ENCODE data around the gene SYTL3. TPM values are rescaled to one million over a fixed set of nuclear protein-coding genes. Genes with fewer than 3 reads are reported as not detected.
"Not testable (repeated sequence)": the region's sequence is repeated elsewhere in the genome, so short reads cannot be mapped to it uniquely, and the experiment has no call there.

The SYTL3 gene
- total RNA-seq, 1 donor: 2.2 TPM

GRCh38 chr6:158667360-158667981 lies 17.6 kb downstream of the SYTL3 start:
- Histone ChIP-seq H3K27ac (ENCODE audit: low read depth, low read length) (no peak overlapping the region), H3K36me3 (ENCODE audit: insufficient read depth, low read length) (no peaks in the 10 kb centered on the region), H3K4me3 (ENCODE audit: insufficient read depth, low read length) (no peak overlapping the region), H3K4me2 (ENCODE audit: insufficient read depth, low read length) (peak overlapping the region; percentile 42), H2AFZ (ENCODE audit: low read length) (peak overlapping the region; percentile 87), H4K20me1 (ENCODE audit: insufficient read depth, low read length) (no peaks in the 10 kb centered on the region), H3K27me3 (ENCODE audit: insufficient read depth, low read length) (no peaks in the 10 kb centered on the region), H3K4me1 (ENCODE audit: insufficient read depth, low read length) (peaks cover 8% of the 10 kb centered on the region), H3K79me2 (ENCODE audit: insufficient read depth, low read length) (no peaks in the 10 kb centered on the region), H3K9me3 (ENCODE audit: low read depth, low read length) (no peaks in the 10 kb centered on the region)
- TF ChIP-seq, protein P1, sequence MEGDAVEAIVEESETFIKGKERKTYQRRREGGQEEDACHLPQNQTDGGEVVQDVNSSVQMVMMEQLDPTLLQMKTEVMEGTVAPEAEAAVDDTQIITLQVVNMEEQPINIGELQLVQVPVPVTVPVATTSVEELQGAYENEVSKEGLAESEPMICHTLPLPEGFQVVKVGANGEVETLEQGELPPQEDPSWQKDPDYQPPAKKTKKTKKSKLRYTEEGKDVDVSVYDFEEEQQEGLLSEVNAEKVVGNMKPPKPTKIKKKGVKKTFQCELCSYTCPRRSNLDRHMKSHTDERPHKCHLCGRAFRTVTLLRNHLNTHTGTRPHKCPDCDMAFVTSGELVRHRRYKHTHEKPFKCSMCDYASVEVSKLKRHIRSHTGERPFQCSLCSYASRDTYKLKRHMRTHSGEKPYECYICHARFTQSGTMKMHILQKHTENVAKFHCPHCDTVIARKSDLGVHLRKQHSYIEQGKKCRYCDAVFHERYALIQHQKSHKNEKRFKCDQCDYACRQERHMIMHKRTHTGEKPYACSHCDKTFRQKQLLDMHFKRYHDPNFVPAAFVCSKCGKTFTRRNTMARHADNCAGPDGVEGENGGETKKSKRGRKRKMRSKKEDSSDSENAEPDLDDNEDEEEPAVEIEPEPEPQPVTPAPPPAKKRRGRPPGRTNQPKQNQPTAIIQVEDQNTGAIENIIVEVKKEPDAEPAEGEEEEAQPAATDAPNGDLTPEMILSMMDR (IDR thresholded peaks at IDR 0.05; ENCODE audit: extremely low read depth, low read depth, low read length): no peak
- DNase-seq (ENCODE audit: insufficient read length, low spot score, missing footprints): no peak

- TF ChIP-seq, protein P1 (IDR thresholded peaks at IDR 0.05; ENCODE audit: extremely low read depth, low read depth, low read length): no peak
These were observed 18.9 kb downstream of the SYTL3 start for GRCh38 chr6:158668707-158669103.

DNA sequence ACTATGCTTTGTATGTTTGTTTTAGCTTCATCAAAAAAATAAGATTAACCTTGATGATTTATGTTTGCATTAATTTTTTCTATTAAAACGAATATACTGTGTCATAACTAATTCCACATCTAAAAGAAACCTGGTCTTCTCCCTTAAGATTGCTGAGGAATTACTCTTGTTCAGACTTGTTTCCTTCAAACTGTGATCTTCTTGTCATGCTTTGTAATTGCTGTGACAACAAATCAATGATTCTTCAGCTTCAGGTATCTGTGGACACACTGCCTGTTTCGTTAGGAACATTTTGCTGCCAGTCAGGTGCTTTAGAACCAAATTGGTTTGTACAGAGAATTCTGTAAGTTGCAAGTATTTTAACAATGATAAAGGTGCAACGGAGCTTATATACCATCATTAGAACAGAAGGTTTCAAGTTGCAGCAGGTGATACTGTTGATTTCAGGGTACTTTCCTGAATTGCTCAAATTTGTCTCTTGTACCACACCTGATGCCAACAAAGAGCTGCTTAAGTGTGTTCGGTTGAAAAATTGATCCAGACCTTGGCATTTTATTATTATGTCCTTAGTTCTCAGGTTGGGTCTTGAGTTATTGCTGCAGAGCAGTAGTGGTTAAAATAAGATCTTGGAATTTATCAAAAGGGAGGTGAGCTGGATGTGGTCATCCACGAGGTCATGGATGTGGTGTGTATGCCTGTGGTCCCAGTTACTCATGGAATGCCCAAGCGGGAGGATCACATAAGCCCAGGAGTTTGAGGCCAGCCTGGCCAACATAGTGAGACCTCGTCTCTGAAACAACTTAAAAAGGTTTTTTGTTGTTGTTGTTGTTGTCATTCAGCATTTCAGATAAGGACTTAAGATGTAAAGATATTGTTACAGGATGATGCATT lies 19.5 kb downstream of the SYTL3 start:
- H3K9me3 ChIP-seq (ENCODE audit: low read depth, low read length): no peaks in the 10 kb centered on the region
- no peak for DNase-seq (ENCODE audit: insufficient read length, low spot score, missing footprints)
- TF ChIP-seq, protein P1 (IDR thresholded peaks at IDR 0.05; ENCODE audit: extremely low read depth, low read depth, low read length): no peak
- no peak overlapping the region for H3K4me2 ChIP-seq (ENCODE audit: insufficient read depth, low read length)
- H3K79me2 ChIP-seq (ENCODE audit: insufficient read depth, low read length): no peaks in the 10 kb centered on the region
- no peaks in the 10 kb centered on the region for H3K27me3 ChIP-seq (ENCODE audit: insufficient read depth, low read length)
- peaks cover 8% of the 10 kb centered on the region for H3K4me1 ChIP-seq (ENCODE audit: insufficient read depth, low read length)
- H2AFZ ChIP-seq (ENCODE audit: low read length): no peak overlapping the region
- no peaks in the 10 kb centered on the region for H4K20me1 ChIP-seq (ENCODE audit: insufficient read depth, low read length)
- H3K4me3 ChIP-seq (ENCODE audit: insufficient read depth, low read length): no peak overlapping the region
- H3K27ac ChIP-seq (ENCODE audit: low read depth, low read length): no peak overlapping the region
- H3K36me3 ChIP-seq (ENCODE audit: insufficient read depth, low read length): no peaks in the 10 kb centered on the region

More at GRCh38 chr6:158668707-158669103, 18.9 kb downstream of the SYTL3 start:
- Histone ChIP-seq H3K36me3 (ENCODE audit: insufficient read depth, low read length) (no peaks in the 10 kb centered on the region), H3K4me2 (ENCODE audit: insufficient read depth, low read length) (no peak overlapping the region), H4K20me1 (ENCODE audit: insufficient read depth, low read length) (no peaks in the 10 kb centered on the region), H3K27me3 (ENCODE audit: insufficient read depth, low read length) (no peaks in the 10 kb centered on the region), H3K27ac (ENCODE audit: low read depth, low read length) (no peak overlapping the region), H2AFZ (ENCODE audit: low read length) (no peak overlapping the region), H3K4me1 (ENCODE audit: insufficient read depth, low read length) (peaks cover 8% of the 10 kb centered on the region), H3K4me3 (ENCODE audit: insufficient read depth, low read length) (no peak overlapping the region), H3K79me2 (ENCODE audit: insufficient read depth, low read length) (no peaks in the 10 kb centered on the region), H3K9me3 (ENCODE audit: low read depth, low read length) (no peaks in the 10 kb centered on the region)
- DNase-seq (ENCODE audit: insufficient read length, low spot score, missing footprints): no peak

DNA sequence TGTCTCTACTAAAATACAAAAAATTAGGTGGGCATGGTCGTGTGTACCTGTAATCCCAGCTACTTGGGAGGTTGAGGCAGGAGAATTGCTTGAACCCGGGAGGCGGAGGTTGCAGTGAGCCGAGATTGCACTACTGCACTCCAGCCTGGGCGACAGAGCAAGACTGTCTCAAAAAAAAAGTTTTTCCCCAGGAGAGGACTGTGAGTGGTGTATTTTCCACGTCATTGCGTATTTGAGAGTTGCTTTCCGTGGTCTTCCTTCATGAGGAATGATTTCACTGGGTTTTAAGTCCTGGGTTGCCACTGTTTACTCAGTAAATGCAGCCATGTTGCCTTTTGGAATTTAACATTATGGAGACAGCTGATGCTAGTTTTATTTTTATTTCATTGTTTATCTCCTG lies 22.3 kb downstream of the SYTL3 start:
- H2AFZ ChIP-seq (ENCODE audit: low read length); H3K36me3 ChIP-seq (ENCODE audit: insufficient read depth, low read length); DNase-seq (ENCODE audit: insufficient read length, low spot score, missing footprints); H4K20me1 ChIP-seq (ENCODE audit: insufficient read depth, low read length); H3K4me3 ChIP-seq (ENCODE audit: insufficient read depth, low read length); H3K4me2 ChIP-seq (ENCODE audit: insufficient read depth, low read length); H3K9me3 ChIP-seq (ENCODE audit: low read depth, low read length); H3K79me2 ChIP-seq (ENCODE audit: insufficient read depth, low read length); H3K27ac ChIP-seq (ENCODE audit: low read depth, low read length); H3K4me1 ChIP-seq (ENCODE audit: insufficient read depth, low read length); H3K27me3 ChIP-seq (ENCODE audit: insufficient read depth, low read length): not testable (repeated sequence)
